ENCODE measurements around the gene FOXA3. TPM values are rescaled to one million over a fixed set of nuclear protein-coding genes. Genes with fewer than 3 reads are reported as not detected.

FOXA3 gene
- not detected for total RNA-seq

DNA sequence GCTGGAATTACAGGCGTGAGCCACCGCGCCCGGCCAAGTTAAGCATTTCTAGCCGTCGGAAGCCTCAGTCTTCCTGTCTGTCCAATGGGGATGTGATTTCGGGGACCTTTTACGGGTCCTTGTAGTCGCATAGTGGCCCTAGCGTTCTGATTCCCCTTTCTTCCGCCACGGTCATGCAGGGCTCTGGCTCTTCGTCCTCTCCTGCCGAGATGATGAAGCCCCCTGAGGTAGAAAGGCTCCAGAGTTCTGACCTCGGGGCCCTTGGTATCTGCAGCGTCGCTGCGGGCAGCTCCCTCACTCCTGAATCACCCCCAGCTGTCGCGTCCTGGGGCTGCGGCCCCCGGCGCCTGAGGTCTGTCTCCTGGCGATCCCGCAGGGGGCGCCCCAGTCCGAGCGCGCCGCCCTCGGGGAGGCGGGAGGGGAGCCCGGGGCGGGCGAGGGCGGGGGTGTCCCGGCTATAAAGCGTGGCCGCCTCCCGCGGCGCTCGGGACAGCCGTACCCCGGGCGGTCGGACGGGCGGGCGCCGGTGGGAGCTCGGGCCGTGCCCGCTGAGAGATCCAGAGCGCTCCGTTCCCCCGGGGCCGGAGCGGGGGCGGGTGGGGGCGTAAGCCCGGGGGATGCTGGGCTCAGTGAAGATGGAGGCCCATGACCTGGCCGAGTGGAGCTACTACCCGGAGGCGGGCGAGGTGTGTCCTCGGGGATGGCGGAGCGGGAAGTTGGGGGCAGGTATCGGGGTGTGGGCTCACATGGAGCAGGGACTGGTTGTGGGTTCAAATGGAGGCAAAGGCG, at the start of gene FOXA3:
TSS of gene FOXA3 (plus strand) at position 487 of the 789 bp plus-strand sequence. CDS start at position 618, 131 bp downstream.
- Histone ChIP-seq H3K27ac (replicated peaks in 1 of 4) (peak within 1 kb of the TSS in 3 of 4 donors; percentile 16 to 97 (median 94)), H3K4me3 (peak within 1 kb of the TSS; percentile 94 to 100 (median 98)), H3K27me3 (peaks cover 10 to 31% (median 16%) of the 10 kb centered on the region in 4 donors), H3K4me1 (peaks cover 24 to 36% (median 33%) of the 10 kb centered on the region in 4 donors), H3K36me3 (peaks cover 5 to 18% (median 10%) of the 10 kb centered on the region in 4 donors), H3K9me3 (no peaks in the 10 kb centered on the region)
- intact Hi-C loops (cut with DNase I) = loop anchor here (2.0 to 10.0 kb wide), 2 partner anchors 23 to 151 kb away; partner anchors contain the start of gene IRF2BP1
- TF ChIP-seq POLR2A (IDR thresholded peaks at IDR 0.05; ENCODE audit: low read depth) = no peak
- TF ChIP-seq, protein P1, sequence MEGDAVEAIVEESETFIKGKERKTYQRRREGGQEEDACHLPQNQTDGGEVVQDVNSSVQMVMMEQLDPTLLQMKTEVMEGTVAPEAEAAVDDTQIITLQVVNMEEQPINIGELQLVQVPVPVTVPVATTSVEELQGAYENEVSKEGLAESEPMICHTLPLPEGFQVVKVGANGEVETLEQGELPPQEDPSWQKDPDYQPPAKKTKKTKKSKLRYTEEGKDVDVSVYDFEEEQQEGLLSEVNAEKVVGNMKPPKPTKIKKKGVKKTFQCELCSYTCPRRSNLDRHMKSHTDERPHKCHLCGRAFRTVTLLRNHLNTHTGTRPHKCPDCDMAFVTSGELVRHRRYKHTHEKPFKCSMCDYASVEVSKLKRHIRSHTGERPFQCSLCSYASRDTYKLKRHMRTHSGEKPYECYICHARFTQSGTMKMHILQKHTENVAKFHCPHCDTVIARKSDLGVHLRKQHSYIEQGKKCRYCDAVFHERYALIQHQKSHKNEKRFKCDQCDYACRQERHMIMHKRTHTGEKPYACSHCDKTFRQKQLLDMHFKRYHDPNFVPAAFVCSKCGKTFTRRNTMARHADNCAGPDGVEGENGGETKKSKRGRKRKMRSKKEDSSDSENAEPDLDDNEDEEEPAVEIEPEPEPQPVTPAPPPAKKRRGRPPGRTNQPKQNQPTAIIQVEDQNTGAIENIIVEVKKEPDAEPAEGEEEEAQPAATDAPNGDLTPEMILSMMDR (IDR thresholded peaks at IDR 0.05) = peak; percentile 52 to 64 (median 58)
- WGBS = 5% methylated on average over 10 of the region's 71 CpGs
- no peak for DNase-seq (ENCODE audit: extremely low spot score)

DNA sequence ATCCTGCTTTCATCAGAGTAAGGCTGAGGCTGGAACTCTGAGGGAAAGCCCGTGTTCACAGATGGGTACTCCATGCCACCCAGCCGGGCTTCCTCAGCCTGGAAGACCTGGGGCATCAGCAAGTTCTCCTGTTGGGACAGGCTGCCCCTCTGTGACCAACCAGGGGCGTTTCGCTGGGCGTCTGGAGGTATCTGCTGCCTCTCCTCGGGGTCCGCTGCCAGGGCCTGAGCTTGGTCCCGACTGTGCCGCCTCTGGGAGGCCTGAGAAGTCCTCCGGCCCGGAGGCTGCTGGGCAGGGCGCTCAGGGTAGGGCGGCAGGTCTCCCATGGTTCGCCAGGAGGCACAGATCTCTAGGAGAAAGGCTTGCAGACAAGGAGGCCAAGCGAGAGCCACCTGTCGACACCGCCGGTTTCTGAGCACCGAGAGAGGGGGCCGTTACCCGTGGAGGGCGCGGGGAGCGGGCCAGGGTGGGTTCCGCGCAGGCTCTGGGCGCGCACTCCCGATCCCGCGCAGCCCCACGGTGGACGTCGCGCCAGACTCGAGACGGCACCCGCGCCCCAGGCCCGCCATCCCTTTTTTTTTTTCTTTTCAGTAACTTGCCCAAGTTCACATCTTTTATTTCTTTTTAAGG, 49.2 kb upstream of the FOXA3 start, which contains the start of gene RSPH6A:
TSS of gene RSPH6A (minus strand) at position 458 of the 630 bp plus-strand sequence. CDS start at position 326, 132 bp downstream.
- no peak within 1 kb of the TSS for H3K27ac ChIP-seq (replicated peaks in 1 of 4)
- intact Hi-C loops (cut with DNase I) = loop anchor here (5.0 kb wide), 1 partner anchor 67 kb away; no protein-coding TSS in a partner anchor

DNA sequence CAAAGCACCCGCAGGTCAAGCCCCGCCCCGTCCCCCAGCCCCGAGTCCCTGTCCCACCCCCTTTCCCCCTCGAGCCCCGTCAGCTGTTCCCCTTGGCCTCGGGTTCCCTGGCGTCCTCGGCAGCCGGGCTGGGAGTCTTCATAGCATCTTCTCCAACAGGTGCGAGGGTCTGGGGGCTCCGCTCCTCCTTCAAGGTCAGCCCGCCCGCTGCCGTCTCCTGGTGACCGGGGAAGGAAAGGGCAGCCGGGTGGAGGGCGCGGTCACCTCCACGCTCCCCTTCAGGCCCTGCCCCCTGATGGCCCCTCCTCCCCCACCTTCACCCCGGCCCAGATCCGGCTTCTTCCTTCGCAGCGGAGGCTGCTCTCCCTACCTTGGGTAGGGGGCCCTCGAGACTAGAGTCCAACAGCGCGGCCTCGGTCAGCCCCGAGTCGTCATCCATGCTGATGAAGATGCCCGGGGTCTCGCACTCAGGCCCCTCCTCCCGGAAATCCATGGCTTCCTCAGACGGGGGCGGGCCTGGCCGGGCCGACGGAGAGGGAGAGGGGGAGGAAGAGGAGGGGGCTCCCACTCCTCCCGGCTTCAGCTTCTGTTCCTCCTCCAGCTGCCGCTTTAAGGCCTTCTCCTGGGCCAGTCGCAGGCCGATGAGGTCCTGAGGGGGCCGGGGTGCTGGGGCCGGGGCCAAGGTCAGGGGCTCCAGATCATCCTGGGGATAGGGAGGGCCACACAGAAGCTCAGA, 48.5 kb upstream of the FOXA3 start:
- Histone ChIP-seq H3K27me3 (peaks cover 0 to 44% (median 10%) of the 10 kb centered on the region in 4 donors), H3K4me1 (peaks cover 14 to 30% (median 23%) of the 10 kb centered on the region in 4 donors), H3K9me3 (no peaks in the 10 kb centered on the region), H3K36me3 (peaks cover 0 to 30% (median 14%) of the 10 kb centered on the region in 4 donors), H3K27ac (replicated peaks in 1 of 4) (no peak overlapping the region), H3K4me3 (peak overlapping the region; percentile 35 to 51 (median 44))
- DNase-seq (ENCODE audit: extremely low spot score) = no peak
- TF ChIP-seq POLR2AphosphoS5 (IDR thresholded peaks at IDR 0.05) = no peak
- TF ChIP-seq EP300 (IDR thresholded peaks at IDR 0.05) = no peak
- TF ChIP-seq POLR2A (IDR thresholded peaks at IDR 0.05; ENCODE audit: low read depth) = no peak
- TF ChIP-seq, protein P1 (IDR thresholded peaks at IDR 0.05) = no peak
- WGBS = 20% methylated on average over 33 of the region's 44 CpGs
- intact Hi-C loops (cut with DNase I) = loop anchor here (5.0 kb wide), 1 partner anchor 67 kb away; no protein-coding TSS in a partner anchor

More for the DNA sequence above, 49.2 kb upstream of the FOXA3 start, which contains the start of gene RSPH6A:
- Histone ChIP-seq H3K36me3 (peaks cover 0 to 23% (median 7%) of the 10 kb centered on the region in 4 donors), H3K4me3 (peak within 1 kb of the TSS; percentile 35 to 51 (median 44)), H3K9me3 (no peaks in the 10 kb centered on the region), H3K27me3 (peaks cover 0 to 49% (median 10%) of the 10 kb centered on the region in 4 donors), H3K4me1 (peaks cover 14 to 30% (median 23%) of the 10 kb centered on the region in 4 donors)
- DNase-seq (ENCODE audit: extremely low spot score) = no peak
- 26% methylated on average over 14 of the region's 40 CpGs for WGBS
- TF ChIP-seq EP300 (IDR thresholded peaks at IDR 0.05) (no peak), POLR2AphosphoS5 (IDR thresholded peaks at IDR 0.05) (no peak), POLR2A (IDR thresholded peaks at IDR 0.05; ENCODE audit: low read depth) (no peak)
- TF ChIP-seq, protein P1 (IDR thresholded peaks at IDR 0.05) = no peak

DNA sequence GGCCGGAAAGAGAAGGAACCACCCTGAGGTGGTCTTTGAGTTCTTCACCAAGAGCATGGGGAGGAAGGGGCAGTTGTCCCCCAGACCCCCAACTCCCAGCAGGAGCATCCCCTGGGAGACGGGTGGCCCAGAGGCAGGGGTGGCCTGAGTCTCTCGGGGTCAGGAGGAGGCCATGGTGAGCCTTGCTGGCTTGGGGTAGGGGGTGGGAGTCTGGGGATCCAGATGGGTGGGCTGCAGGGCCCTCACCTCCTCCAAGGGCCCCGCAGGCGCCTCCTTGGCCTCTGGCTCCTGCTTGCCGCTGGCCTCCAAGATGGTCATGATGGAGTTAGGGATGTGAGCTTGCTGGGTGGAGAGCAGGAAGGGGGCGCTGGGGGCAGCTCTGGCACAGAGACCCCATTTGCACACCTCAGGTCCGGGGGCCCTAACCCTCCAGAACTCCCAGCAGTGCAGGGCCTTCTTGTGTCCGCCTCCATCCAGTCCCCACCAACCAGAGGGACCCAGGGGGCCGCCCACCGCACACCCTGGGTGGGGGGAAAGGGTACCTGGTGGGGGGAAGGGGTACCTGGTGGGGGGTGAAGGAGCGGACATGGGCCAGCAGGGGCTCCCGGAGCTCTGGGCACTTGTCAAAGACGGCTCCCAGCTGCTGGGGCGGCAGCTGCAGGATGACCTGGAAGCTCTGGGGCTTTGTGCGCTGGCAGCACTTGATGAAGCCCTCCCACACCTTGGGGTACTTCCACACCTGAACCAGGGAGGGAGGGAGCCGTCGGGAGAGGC, 47.7 kb upstream of the FOXA3 start:
- Histone ChIP-seq H3K36me3 (peaks cover 0 to 37% (median 22%) of the 10 kb centered on the region in 4 donors), H3K9me3 (no peaks in the 10 kb centered on the region), H3K4me3 (peak overlapping the region in 2 of 4 donors; percentile 35 to 46), H3K27ac (replicated peaks in 1 of 4) (no peak overlapping the region), H3K4me1 (peaks cover 14 to 30% (median 23%) of the 10 kb centered on the region in 4 donors), H3K27me3 (peaks cover 0 to 41% (median 10%) of the 10 kb centered on the region in 4 donors)
- WGBS = 54% methylated on average over 11 of the region's 18 CpGs
- no peak for TF ChIP-seq POLR2A (IDR thresholded peaks at IDR 0.05; ENCODE audit: low read depth)
- TF ChIP-seq, protein P1 (IDR thresholded peaks at IDR 0.05) = no peak
- TF ChIP-seq POLR2AphosphoS5 (IDR thresholded peaks at IDR 0.05) = no peak
- TF ChIP-seq EP300 (IDR thresholded peaks at IDR 0.05) = no peak
- intact Hi-C loops (cut with DNase I) = loop anchor here (5.0 kb wide), 1 partner anchor 66 kb away; no protein-coding TSS in a partner anchor
- DNase-seq (ENCODE audit: extremely low spot score) = no peak
